ENCODE data around the gene C8G.

Gene C8G

DNA sequence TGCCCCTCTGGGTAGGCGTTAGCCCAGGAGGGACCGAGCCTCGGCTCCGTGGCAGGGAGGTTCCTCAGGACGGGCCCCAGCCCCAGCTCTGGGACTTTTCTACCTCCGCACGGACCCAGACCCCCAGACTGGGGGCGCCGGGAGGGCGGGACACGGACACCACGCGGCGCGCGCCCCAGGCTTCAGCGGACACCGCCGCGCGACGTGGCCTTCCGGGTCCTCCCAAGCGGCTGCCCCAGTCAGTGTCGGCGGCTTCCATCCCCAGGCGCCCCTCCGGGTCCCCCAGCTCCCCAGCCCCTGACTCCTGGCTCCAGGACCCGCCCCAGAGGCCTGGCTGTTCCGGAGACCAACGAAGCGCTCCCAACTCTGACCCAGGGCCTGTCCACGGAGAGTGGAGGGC lies 40.8 kb downstream of the C8G start:
- TF ChIP-seq, protein P1, sequence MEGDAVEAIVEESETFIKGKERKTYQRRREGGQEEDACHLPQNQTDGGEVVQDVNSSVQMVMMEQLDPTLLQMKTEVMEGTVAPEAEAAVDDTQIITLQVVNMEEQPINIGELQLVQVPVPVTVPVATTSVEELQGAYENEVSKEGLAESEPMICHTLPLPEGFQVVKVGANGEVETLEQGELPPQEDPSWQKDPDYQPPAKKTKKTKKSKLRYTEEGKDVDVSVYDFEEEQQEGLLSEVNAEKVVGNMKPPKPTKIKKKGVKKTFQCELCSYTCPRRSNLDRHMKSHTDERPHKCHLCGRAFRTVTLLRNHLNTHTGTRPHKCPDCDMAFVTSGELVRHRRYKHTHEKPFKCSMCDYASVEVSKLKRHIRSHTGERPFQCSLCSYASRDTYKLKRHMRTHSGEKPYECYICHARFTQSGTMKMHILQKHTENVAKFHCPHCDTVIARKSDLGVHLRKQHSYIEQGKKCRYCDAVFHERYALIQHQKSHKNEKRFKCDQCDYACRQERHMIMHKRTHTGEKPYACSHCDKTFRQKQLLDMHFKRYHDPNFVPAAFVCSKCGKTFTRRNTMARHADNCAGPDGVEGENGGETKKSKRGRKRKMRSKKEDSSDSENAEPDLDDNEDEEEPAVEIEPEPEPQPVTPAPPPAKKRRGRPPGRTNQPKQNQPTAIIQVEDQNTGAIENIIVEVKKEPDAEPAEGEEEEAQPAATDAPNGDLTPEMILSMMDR (IDR thresholded peaks at IDR 0.05; ENCODE audit: insufficient read depth, missing control alignments): no peak
- no peak for FAIRE-seq
- no peak for DNase-seq (ENCODE audit: insufficient read length, low spot score)

DNA sequence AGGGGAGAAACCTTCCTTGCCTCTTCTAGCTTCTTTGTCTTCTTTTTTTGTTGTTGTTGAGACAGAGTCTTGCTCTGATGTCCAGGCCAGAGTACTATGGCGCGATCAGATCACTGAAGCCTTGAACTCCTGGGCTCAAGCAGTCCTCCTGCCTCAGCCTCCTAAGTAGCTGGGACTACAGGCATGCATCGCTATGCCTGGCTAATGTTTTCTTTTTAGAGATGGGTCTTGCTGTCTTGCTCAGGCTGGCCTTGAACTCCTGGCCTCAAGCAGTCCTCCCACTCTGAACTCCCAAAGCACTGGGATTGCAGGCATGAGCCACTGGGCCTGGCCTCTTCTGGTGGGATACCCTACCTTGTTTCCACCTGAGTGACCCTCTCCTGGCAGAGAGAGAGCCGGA lies 43.8 kb downstream of the C8G start:
- no peak for DNase-seq (ENCODE audit: insufficient read length, low spot score)
- no peak for FAIRE-seq
- TF ChIP-seq, protein P1 (IDR thresholded peaks at IDR 0.05; ENCODE audit: insufficient read depth, missing control alignments): no peak

DNA sequence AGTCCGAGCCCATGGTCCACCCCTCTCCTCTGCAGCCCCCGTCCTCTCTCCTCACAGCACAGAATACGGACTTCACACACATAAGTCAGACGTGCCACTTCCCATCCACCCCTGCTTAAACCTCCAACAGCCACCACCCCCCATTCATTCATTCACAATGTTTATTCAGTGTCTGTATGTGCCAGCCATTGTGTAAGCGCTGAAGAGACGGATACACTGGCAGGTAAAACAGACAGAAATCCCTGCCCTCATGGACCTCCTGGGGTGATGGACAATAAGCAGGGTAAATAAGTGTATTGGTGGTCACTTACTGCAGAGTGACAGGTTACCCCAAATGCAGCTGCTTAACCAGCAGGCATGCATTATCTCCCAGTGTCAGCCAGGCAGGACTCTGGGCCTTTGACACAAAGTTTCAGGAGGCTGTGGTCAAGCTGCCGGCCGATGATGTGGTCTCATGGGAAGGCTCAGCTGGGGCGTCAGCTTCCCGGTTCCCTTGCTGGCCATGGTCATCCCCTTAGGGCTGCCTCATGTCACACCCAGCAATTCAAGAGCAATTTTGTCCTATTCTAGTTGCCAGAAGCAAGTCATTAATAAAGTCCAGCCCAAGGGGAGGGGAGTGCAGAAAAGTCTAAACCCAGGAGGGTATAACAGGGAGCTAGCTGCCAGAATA lies 45.3 kb downstream of the C8G start:
- no peak for DNase-seq (ENCODE audit: insufficient read length, low spot score)
- FAIRE-seq: no peak
- TF ChIP-seq, protein P1 (IDR thresholded peaks at IDR 0.05; ENCODE audit: insufficient read depth, missing control alignments): no peak

DNA sequence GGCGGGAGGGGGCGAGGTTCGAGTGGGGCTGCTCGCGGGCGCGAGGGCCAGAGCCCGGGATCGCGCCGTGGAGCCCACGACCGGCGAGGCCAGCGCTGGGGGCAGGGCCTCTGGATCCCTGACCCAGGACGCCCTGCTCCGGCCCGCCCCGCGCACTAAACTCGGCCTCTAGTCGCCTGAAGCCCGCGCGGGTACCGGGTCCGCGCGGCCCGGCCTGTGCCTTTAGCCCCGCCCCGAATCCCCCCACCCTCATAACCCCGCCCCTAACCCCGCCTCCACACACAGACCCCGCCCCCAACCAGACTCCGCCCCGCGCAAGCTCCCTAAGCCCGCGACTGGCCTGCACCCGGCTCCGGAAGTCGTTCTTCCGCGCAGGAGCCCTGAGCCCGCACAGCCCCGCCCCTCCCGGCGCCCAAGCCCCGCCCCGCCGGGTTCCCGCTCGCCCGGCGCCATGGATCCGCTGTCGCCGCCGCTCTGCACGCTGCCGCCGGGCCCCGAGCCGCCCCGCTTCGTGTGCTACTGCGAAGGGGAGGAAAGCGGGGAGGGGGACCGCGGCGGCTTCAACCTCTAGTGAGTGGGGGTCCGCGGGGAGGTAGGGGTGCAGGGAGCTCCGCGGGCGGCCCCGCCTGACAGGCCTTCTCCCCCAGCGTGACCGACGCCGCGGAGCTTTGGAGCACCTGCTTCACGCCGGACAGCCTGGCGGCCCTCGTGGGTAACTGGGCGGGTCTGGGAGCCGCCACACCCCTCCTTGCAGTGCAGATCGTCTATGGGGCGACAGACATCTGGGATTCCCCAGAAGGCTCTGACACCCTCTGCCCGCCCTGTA lies 47.2 kb downstream of the C8G start, which contains the start of gene PAXX:
Gene PAXX, plus strand, starts transcription at position 430 of the 826 bp plus-strand sequence. Its CDS starts 22 bp downstream, at position 452.
- peak; percentile 99 for DNase-seq (ENCODE audit: insufficient read length, low spot score)
- TF ChIP-seq, protein P1 (IDR thresholded peaks at IDR 0.05; ENCODE audit: insufficient read depth, missing control alignments): no peak
- FAIRE-seq: no peak

DNA sequence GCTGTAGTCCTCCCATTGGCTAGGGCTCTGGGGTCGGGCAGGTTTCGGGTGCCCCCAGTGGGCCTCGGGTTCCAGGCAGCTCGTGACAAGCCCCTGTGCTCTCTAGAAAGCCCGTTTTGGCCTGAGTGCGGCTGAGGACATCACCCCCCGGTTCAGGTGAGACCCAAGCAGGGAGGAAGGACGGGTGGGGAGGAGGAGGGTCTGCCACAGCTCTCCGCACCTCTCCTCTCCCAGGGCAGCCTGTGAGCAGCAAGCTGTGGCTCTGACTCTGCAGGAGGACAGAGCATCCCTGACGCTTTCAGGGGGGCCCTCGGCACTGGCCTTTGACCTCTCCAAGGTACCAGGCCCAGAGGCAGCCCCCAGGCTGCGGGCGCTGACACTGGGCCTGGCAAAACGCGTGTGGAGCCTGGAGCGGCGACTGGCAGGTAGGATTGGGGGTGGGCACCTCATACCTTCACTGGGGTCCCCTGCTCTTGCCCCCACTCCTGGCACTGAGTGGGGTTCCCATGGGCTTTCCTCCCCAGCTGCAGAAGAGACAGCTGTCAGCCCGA lies 47.9 kb downstream of the C8G start:
- DNase-seq (ENCODE audit: insufficient read length, low spot score): no peak
- TF ChIP-seq, protein P1 (IDR thresholded peaks at IDR 0.05; ENCODE audit: insufficient read depth, missing control alignments): no peak
- FAIRE-seq: no peak

DNA sequence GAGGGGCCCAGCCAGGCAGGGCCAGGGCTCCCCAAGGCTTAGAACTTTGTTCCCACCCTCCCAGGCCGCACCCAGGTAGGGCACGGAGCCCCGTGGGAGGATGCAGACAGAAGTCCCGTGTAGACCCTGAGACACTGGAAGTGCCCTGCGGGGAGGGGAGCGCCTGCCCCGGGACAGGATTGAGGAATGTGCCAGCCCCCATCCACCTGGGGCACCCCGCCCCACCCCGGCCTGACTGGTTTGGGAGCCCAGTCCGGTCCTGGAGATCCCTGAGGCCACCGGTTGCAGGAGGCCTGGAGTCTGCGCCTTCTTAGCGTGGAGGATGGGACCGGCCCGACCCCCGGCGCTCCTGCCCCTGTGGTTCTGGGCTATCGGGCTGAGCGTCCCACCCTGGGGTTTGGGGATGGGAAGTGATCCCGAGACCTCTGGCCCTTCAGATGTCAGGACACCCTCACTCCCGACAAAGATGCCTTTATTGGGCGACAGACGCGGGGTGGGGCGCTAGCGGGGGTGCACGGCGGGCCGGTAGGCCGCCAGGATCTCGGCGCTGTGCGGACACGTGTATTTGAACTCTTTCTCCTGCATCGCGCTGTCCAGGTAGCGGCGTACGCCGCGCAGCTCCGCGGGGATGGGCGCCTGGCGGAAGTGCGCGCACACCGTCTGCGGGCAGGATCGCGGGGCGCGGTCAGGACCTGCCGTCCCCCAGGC lies 49.3 kb downstream of the C8G start:
- FAIRE-seq: no peak
- no peak for DNase-seq (ENCODE audit: insufficient read length, low spot score)
- TF ChIP-seq, protein P1 (IDR thresholded peaks at IDR 0.05; ENCODE audit: insufficient read depth, missing control alignments): no peak

All from D721Med (cell line).